ENCODE data around the gene GAST. TPM values are rescaled to one million over a fixed set of nuclear protein-coding genes. Genes with fewer than 3 reads are reported as not detected.

Gene GAST
- not detected in 2 replicates for total RNA-seq (2022)
- percentile 19 among the genes with signal in this experiment for Bru-seq, nascent RNA
- not detected for BruChase-seq, experiment 1, labeled RNA remaining after a 6-hour chase
- BruChase-seq, experiment 2, labeled RNA remaining after a 2-hour chase, result not detected
- long read RNA-seq, result 0 reads

- no peaks in the 10 kb centered on the region for H3K9me3 Mint-ChIP-seq (ENCODE audit: unreplicated experiment)
- no peaks in the 10 kb centered on the region for H3K27me3 Mint-ChIP-seq (ENCODE audit: insufficient read depth, unreplicated experiment)
- H3K4me1 Mint-ChIP-seq (ENCODE audit: insufficient read depth, unreplicated experiment), result no peaks in the 10 kb centered on the region
- no peaks in the 10 kb centered on the region for H3K36me3 Mint-ChIP-seq (ENCODE audit: insufficient read depth, unreplicated experiment)
- no peak for TF ChIP-seq CTCF (IDR thresholded peaks at IDR 0.05; ENCODE audit: unreplicated experiment)
- intact Hi-C loops (cut with micrococcal nuclease), result no loop called here
- BruUV-seq (replicated peaks), result no TSS peak
- ChIA-PET POLR2A (interaction anchor here (3.5 kb wide), 1 partner anchor 23 kb away, joined by 30 read pairs; the partner anchor contains the start of gene EIF1), CTCF (interaction anchor here (0.6 to 2.5 kb wide), 3 partner anchors 16 to 1422 kb away, joined by 3 to 18 read pairs (median 5); no protein-coding TSS in a partner anchor)
- no peak within 1 kb of the TSS for H3K4me3 Mint-ChIP-seq (ENCODE audit: unreplicated experiment)
- H3K27ac Mint-ChIP-seq (ENCODE audit: low read depth, unreplicated experiment), result no peak within 1 kb of the TSS
- DNase-seq (ENCODE audit: unreplicated experiment), result no peak
Measured at GRCh38 chr17:41711669-41712400, at the start of gene GAST. GAST (plus strand) TSS chr17:41712331; CDS start chr17:41715437, 3,106 bp downstream.

GRCh38 chr17:41663451-41664171, 48.5 kb upstream of the GAST start:
- Mint-ChIP-seq H3K27me3 (ENCODE audit: insufficient read depth, unreplicated experiment) (no peaks in the 10 kb centered on the region), H3K36me3 (ENCODE audit: insufficient read depth, unreplicated experiment) (no peaks in the 10 kb centered on the region), H3K27ac (ENCODE audit: low read depth, unreplicated experiment) (no peak overlapping the region), H3K4me1 (ENCODE audit: insufficient read depth, unreplicated experiment) (peaks cover 46% of the 10 kb centered on the region), H3K4me3 (ENCODE audit: unreplicated experiment) (no peak overlapping the region), H3K9me3 (ENCODE audit: unreplicated experiment) (no peaks in the 10 kb centered on the region)
- BruUV-seq (replicated peaks), result no TSS peak
- CTCF ChIA-PET, result interaction anchor here (0.5 to 11.5 kb wide), 44 partner anchors 15 to 1306 kb away, joined by 3 to 566 read pairs (median 5); partner anchors contain the start of gene KRT17
- no peak for TF ChIP-seq CTCF (IDR thresholded peaks at IDR 0.05; ENCODE audit: unreplicated experiment)
- peak; percentile 30 for DNase-seq (ENCODE audit: unreplicated experiment)
- intact Hi-C loops (cut with micrococcal nuclease), result loop anchor here (2.0 to 5.0 kb wide), 2 partner anchors 166 to 807 kb away; no protein-coding TSS in a partner anchor
- POLR2A ChIA-PET, result interaction anchor here (0.7 to 7.3 kb wide), 9 partner anchors 8 to 753 kb away, joined by 3 to 148 read pairs (median 5); partner anchors contain the start of genes EIF1 and KRT17

- Mint-ChIP-seq H3K36me3 (ENCODE audit: insufficient read depth, unreplicated experiment) (no peaks in the 10 kb centered on the region), H3K9me3 (ENCODE audit: unreplicated experiment) (no peaks in the 10 kb centered on the region), H3K4me3 (ENCODE audit: unreplicated experiment) (no peak overlapping the region), H3K27ac (ENCODE audit: low read depth, unreplicated experiment) (no peak overlapping the region), H3K27me3 (ENCODE audit: insufficient read depth, unreplicated experiment) (no peaks in the 10 kb centered on the region), H3K4me1 (ENCODE audit: insufficient read depth, unreplicated experiment) (peaks cover 44% of the 10 kb centered on the region)
- no peak for TF ChIP-seq CTCF (IDR thresholded peaks at IDR 0.05; ENCODE audit: unreplicated experiment)
- intact Hi-C loops (cut with micrococcal nuclease), result loop anchor here (5.0 kb wide), 1 partner anchor 167 kb away; no protein-coding TSS in a partner anchor
- DNase-seq (ENCODE audit: unreplicated experiment), result no peak
- POLR2A ChIA-PET, result interaction anchor here (0.7 to 7.3 kb wide), 7 partner anchors 9 to 754 kb away, joined by 3 to 148 read pairs (median 12); partner anchors contain the start of genes EIF1 and KRT17
- no TSS peak for BruUV-seq (replicated peaks)
- CTCF ChIA-PET, result interaction anchor here (0.6 to 11.5 kb wide), 14 partner anchors 15 to 1306 kb away, joined by 3 to 566 read pairs (median 6); partner anchors contain the start of genes KRT13 and KRT17
Measured at GRCh38 chr17:41664172-41664457, 48.0 kb upstream of the GAST start.

Data from MCF 10A (cell line).